Measurements from ENCODE around the gene SLC23A2. TPM values are rescaled to one million over a fixed set of nuclear protein-coding genes. Genes with fewer than 3 reads are reported as not detected.
"Not testable (repeated sequence)": the region's sequence is repeated elsewhere in the genome, so short reads cannot be mapped to it uniquely, and the experiment has no call there.

Gene SLC23A2
- total and polyA plus RNA-seq, 12 donors: 51.0 to 294 (median 145) TPM

GRCh38 chr20:4985658-4986057 is 15.7 kb downstream of the SLC23A2 start:
- H3K27ac ChIP-seq: peak overlapping the region in 3 of 5 donors; percentile 59 to 66 (median 63)
- no peaks in the 10 kb centered on the region for H3K36me3 ChIP-seq (replicated peaks in 1 of 2)
- peaks cover 28 to 53% of the 10 kb centered on the region in 2 donors for H3K4me1 ChIP-seq (replicated peaks in 1 of 2)
- H3K27me3 ChIP-seq: no peaks in the 10 kb centered on the region
- WGBS, 4 donors: 92 to 97% (median 93%) methylated on average over 3 of the region's 3 CpGs
- DNase-seq: peak in 1 of 7 donors; percentile 0
- H3K4me3 ChIP-seq: no peak overlapping the region
- H3K9me3 ChIP-seq (replicated peaks in 1 of 3): no peaks in the 10 kb centered on the region
- TF ChIP-seq POLR2A (IDR thresholded peaks at IDR 0.05) (no peak), CTCF (IDR thresholded peaks at IDR 0.05) (no peak)
- intact Hi-C loops (cut with DNase I): no loop called here

- 88 to 95% (median 91%) methylated on average over 4 of the region's 4 CpGs for WGBS, 4 donors
- TF ChIP-seq CTCF (IDR thresholded peaks at IDR 0.05) (no peak), POLR2A (IDR thresholded peaks at IDR 0.05) (no peak)
- Histone ChIP-seq H3K4me3 (no peak overlapping the region), H3K4me1 (replicated peaks in 1 of 2) (peaks cover 36 to 61% of the 10 kb centered on the region in 2 donors), H3K27me3 (no peaks in the 10 kb centered on the region), H3K27ac (peak overlapping the region in 2 of 5 donors; percentile 3 to 11), H3K9me3 (replicated peaks in 1 of 3) (no peaks in the 10 kb centered on the region), H3K36me3 (replicated peaks in 1 of 2) (no peaks in the 10 kb centered on the region)
- intact Hi-C loops (cut with DNase I): no loop called here
- no peak for DNase-seq
Observed at GRCh38 chr20:4982281-4982680, 19.0 kb downstream of the SLC23A2 start.

- Histone ChIP-seq H3K36me3 (replicated peaks in 1 of 2) (no peaks in the 10 kb centered on the region), H3K27me3 (no peaks in the 10 kb centered on the region), H3K4me1 (replicated peaks in 1 of 2) (peaks cover 38 to 52% of the 10 kb centered on the region in 2 donors), H3K27ac (peak overlapping the region in 3 of 5 donors; percentile 16 to 62 (median 57)), H3K4me3 (no peak overlapping the region), H3K9me3 (replicated peaks in 1 of 3) (no peaks in the 10 kb centered on the region)
- no peak for DNase-seq
- TF ChIP-seq CTCF (IDR thresholded peaks at IDR 0.05) (no peak), POLR2A (IDR thresholded peaks at IDR 0.05) (no peak)
- 27 to 42% (median 33%) methylated on average over 1 of the region's 1 CpG for WGBS, 4 donors
- intact Hi-C loops (cut with DNase I): no loop called here
Observed at GRCh38 chr20:4979841-4980410, 21.4 kb downstream of the SLC23A2 start.

GRCh38 chr20:4978050-4978918 is 23.0 kb downstream of the SLC23A2 start:
- intact Hi-C loops (cut with DNase I): no loop called here
- WGBS, 4 donors: 29 to 39% (median 35%) methylated on average over 10 of the region's 10 CpGs
- DNase-seq: peak in 3 of 7 donors; percentile 19 to 48 (median 20)
- H3K4me1 ChIP-seq (replicated peaks in 1 of 2): peaks cover 51 to 69% of the 10 kb centered on the region in 2 donors
- H3K4me3 ChIP-seq: peak overlapping the region in 1 of 4 donors; percentile 18
- no peak for TF ChIP-seq CTCF (IDR thresholded peaks at IDR 0.05)
- TF ChIP-seq POLR2A (IDR thresholded peaks at IDR 0.05): no peak
- peak overlapping the region; percentile 18 to 90 (median 63) for H3K27ac ChIP-seq
- H3K36me3 ChIP-seq (replicated peaks in 1 of 2): no peaks in the 10 kb centered on the region
- no peaks in the 10 kb centered on the region for H3K27me3 ChIP-seq
- H3K9me3 ChIP-seq (replicated peaks in 1 of 3): no peaks in the 10 kb centered on the region

- intact Hi-C loops (cut with DNase I); H3K36me3 ChIP-seq (replicated peaks in 1 of 2); H3K4me3 ChIP-seq; H3K9me3 ChIP-seq (replicated peaks in 1 of 3); H3K27me3 ChIP-seq: not testable (repeated sequence)
- WGBS, 4 donors: 53 to 57% (median 55%) methylated on average over 9 of the region's 9 CpGs
- Histone ChIP-seq H3K4me1 (replicated peaks in 1 of 2) (peaks cover 55 to 80% of the 10 kb centered on the region in 2 donors), H3K27ac (peak overlapping the region; percentile 15 to 90 (median 73))
- peak in 3 of 7 donors; percentile 8 to 42 (median 18) for DNase-seq
Observed at GRCh38 chr20:4976014-4976413, 25.3 kb downstream of the SLC23A2 start.
